Osteoblast (primary cell): ENCODE data around the gene PSMD1. TPM values are rescaled to one million over a fixed set of nuclear protein-coding genes. Genes with fewer than 3 reads are reported as not detected.

ENCODE experiments used
- DNase-seq: peaks from one replicate; pipeline ENCODE4 v3.0.0; 2011; ENCODE audit warnings: low spot score, mixed read lengths; ENCODE audit not compliant: insufficient read length; ENCODE audit errors: missing footprints
- H2AFZ ChIP-seq: 2 replicates; pipeline ENCODE4 v1.6.0; 2011; ENCODE audit warnings: mild to moderate bottlenecking, low read length
- H3K27ac ChIP-seq: 2 replicates; pipeline ENCODE4 v1.5.1; 2011; ENCODE audit warnings: mild to moderate bottlenecking, low read depth, low read length, moderate library complexity
- H3K27me3 ChIP-seq: 2 replicates; pipeline ENCODE4 v1.6.0; 2012; ENCODE audit warnings: mild to moderate bottlenecking, control low read depth, inconsistent platforms, low read length, moderate library complexity; ENCODE audit not compliant: insufficient read depth
- H3K36me3 ChIP-seq: 2 replicates; pipeline ENCODE4 v1.5.1; 2011; ENCODE audit warnings: mild to moderate bottlenecking, low read length, control low read depth, moderate library complexity; ENCODE audit not compliant: insufficient read depth
- H3K4me1 ChIP-seq: 2 replicates; pipeline ENCODE4 v1.5.1; 2011; ENCODE audit warnings: mild to moderate bottlenecking, low read length, control low read depth, moderate library complexity; ENCODE audit not compliant: insufficient read depth
- H3K4me2 ChIP-seq: 2 replicates; pipeline ENCODE4 v1.6.0; 2011; ENCODE audit warnings: mild to moderate bottlenecking, low read length; ENCODE audit not compliant: insufficient read depth
- H3K4me3 ChIP-seq: fragments of 200-600 bp; sonication (generic); 3 replicates; pipeline ENCODE4 v1.5.1; 2012; ENCODE audit warnings: mild to moderate bottlenecking, low read length, inconsistent platforms; ENCODE audit not compliant: insufficient read depth
- H3K79me2 ChIP-seq: 2 replicates; pipeline ENCODE4 v1.6.0; 2012; ENCODE audit warnings: mild to moderate bottlenecking, low read length, control low read depth, inconsistent platforms; ENCODE audit not compliant: insufficient read depth
- H3K9me3 ChIP-seq: 2 replicates; pipeline ENCODE4 v1.5.1; 2011; ENCODE audit warnings: low read depth, low read length, control low read depth
- H4K20me1 ChIP-seq: 2 replicates; pipeline ENCODE4 v1.6.0; 2012; ENCODE audit warnings: mild to moderate bottlenecking, low read length, control low read depth; ENCODE audit not compliant: insufficient read depth
- total RNA-seq: library from RNA; depleted of rRNA; stranded (reverse); fragments of >200 nt; gene quantifications from 2 replicates; pipeline ENCODE4 v1.2.3, GENCODE V29; 2012
- TF ChIP-seq, protein P1 (sequence below): IDR thresholded peaks from 2 replicates; pipeline ENCODE4 v1.5.1; 2011; ENCODE audit warnings: mild to moderate bottlenecking, low read depth, low read length, moderate library complexity; ENCODE audit errors: extremely low read depth

The PSMD1 gene
- total RNA-seq, 1 donor: 112 TPM

DNA sequence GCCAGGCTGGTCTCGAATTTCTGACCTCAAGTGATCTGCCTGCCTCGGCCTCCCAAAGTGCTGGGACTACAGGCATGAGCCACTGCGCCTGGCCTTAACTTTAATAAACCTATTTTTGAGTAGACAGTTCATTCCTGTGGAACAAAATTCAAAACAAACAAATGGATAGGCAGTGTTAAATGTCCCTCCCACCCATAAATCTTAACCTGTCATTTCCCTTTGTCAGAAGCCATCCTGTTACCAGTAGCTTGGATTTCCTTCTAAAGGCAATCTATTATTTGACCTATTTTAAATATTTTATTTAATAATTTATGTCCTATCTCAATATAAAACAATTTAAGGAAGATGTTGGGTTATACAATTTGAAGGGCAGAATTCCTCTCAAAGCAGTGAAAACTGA lies 25.9 kb upstream of the PSMD1 start:
- TF ChIP-seq, protein P1, sequence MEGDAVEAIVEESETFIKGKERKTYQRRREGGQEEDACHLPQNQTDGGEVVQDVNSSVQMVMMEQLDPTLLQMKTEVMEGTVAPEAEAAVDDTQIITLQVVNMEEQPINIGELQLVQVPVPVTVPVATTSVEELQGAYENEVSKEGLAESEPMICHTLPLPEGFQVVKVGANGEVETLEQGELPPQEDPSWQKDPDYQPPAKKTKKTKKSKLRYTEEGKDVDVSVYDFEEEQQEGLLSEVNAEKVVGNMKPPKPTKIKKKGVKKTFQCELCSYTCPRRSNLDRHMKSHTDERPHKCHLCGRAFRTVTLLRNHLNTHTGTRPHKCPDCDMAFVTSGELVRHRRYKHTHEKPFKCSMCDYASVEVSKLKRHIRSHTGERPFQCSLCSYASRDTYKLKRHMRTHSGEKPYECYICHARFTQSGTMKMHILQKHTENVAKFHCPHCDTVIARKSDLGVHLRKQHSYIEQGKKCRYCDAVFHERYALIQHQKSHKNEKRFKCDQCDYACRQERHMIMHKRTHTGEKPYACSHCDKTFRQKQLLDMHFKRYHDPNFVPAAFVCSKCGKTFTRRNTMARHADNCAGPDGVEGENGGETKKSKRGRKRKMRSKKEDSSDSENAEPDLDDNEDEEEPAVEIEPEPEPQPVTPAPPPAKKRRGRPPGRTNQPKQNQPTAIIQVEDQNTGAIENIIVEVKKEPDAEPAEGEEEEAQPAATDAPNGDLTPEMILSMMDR: no peak
- peaks cover 23% of the 10 kb centered on the region for H3K27me3 ChIP-seq

DNA sequence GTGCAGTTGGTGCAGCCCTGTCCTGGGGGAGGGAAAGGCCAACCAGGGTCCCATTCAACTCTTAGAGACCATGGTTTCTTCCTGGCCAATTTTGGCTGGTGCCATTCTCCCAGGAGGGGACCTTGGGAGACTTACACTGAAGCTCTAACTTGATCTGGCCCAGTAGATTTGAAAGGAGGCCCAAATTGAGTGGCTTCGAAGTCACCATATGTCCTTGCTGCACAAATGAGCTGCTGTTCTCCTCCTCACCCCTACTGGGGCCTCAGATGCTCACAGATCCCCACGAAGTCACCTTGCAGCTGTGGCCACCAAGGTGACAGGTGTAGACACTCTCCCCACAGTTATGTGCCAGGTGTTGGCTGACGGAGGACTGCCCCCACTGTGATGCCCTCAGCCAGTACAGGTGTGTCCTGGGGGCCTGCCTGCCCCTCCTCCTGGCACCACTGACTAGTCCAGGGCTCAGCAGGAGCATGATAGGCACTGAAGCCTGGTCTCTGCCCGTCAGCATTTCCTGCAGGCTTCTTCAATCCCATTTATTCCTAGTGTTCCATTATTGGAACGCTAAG lies 24.0 kb upstream of the PSMD1 start:
- H3K27ac ChIP-seq: no peak overlapping the region
- H3K36me3 ChIP-seq: no peaks in the 10 kb centered on the region
- no peaks in the 10 kb centered on the region for H3K79me2 ChIP-seq
- TF ChIP-seq, protein P1: no peak
- no peak overlapping the region for H3K4me3 ChIP-seq
- H3K9me3 ChIP-seq: no peaks in the 10 kb centered on the region
- H2AFZ ChIP-seq: no peak overlapping the region
- no peaks in the 10 kb centered on the region for H4K20me1 ChIP-seq
- no peak for DNase-seq
- H3K27me3 ChIP-seq: peaks cover 37% of the 10 kb centered on the region
- no peaks in the 10 kb centered on the region for H3K4me1 ChIP-seq
- no peak overlapping the region for H3K4me2 ChIP-seq

More for the DNA sequence above, 25.9 kb upstream of the PSMD1 start:
- Histone ChIP-seq H3K4me1 (no peaks in the 10 kb centered on the region), H4K20me1 (no peaks in the 10 kb centered on the region), H3K79me2 (no peaks in the 10 kb centered on the region), H3K4me2 (no peak overlapping the region), H2AFZ (no peak overlapping the region), H3K36me3 (no peaks in the 10 kb centered on the region), H3K9me3 (no peaks in the 10 kb centered on the region), H3K27ac (no peak overlapping the region), H3K4me3 (no peak overlapping the region)
- DNase-seq: no peak

DNA sequence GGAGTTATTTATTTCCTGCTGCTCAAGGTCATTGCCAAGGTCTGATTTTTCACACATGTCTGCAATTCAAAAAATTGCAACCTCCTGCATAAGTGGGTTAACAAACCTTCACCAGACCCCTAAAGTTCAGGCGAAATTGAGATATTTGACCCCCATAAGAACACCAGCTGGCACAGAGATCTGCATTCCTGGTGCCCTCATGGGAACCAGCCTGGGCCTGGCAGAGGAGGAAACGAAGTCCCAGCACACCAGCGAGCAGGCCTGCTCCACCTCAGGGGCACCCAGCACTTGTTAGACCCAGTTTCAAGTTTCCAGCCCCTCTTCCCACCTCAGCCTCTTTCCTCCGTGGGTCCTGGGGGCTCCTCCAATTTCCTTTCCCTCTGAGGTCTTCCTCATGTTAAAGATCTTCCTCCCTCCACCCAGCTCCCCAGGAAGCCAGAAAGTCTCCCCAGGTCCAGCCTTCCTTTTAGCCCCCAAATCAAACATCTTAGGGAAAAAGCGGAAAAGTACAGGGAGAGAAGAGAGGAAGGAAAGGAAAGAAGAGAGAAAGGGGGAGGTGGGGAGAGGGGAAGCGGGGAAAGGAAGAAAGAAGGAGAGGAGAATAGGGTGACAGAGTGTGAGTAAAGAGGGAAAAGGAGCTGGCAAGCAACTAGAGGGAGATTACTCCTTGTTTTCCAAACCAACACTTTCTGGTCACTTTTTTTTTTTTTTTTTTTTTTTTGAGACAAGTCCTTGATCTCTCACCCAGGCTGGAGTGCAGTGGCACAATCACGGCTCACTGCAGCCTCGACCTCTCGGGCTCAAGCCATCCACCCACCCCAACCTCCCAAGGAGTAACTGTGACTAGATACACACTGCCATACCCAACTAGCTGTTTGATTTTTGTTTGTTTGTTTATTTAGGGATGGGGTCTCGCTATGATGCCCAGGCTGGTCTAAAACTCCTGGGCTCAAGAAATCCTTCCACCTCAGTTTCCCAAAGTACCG lies 23.2 kb upstream of the PSMD1 start:
- H3K4me3 ChIP-seq: no peak overlapping the region
- H3K4me2 ChIP-seq: no peak overlapping the region
- H3K79me2 ChIP-seq: no peaks in the 10 kb centered on the region
- no peak overlapping the region for H2AFZ ChIP-seq
- no peak for DNase-seq
- no peaks in the 10 kb centered on the region for H4K20me1 ChIP-seq
- H3K27me3 ChIP-seq: peaks cover 39% of the 10 kb centered on the region
- H3K4me1 ChIP-seq: no peaks in the 10 kb centered on the region
- no peaks in the 10 kb centered on the region for H3K36me3 ChIP-seq
- TF ChIP-seq, protein P1: no peak
- H3K27ac ChIP-seq: no peak overlapping the region
- H3K9me3 ChIP-seq: no peaks in the 10 kb centered on the region

DNA sequence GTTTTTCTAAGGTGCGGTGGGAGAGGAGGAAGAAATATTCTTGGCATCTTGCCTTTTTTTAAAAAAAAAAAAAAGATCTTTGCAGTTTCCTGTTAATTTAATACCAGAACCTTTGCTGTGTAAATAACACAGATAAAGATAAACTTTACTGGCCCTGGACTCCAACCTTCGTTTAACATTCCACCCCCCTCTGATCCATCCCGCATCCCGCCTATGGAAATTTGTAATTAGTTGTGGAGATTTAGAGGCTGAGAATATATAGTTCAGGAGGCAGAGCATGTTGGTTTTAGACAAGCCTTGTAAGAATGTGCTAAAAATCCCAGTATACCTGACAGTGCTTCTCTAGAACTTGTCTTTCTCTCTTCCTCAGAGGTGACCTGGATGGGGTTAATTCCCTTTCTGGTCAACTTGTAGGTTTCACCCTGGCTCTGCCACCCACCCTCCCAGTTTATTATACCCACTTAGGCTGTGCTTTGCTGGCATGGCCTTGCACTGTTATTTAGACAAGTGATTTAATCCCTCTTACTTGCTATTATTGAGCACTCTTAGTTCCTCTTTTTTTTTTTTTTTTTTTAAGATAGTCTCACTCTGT lies 22.3 kb upstream of the PSMD1 start:
- H3K27ac ChIP-seq: no peak overlapping the region
- H4K20me1 ChIP-seq: no peaks in the 10 kb centered on the region
- H2AFZ ChIP-seq: no peak overlapping the region
- no peak overlapping the region for H3K4me3 ChIP-seq
- H3K36me3 ChIP-seq: no peaks in the 10 kb centered on the region
- H3K4me2 ChIP-seq: no peak overlapping the region
- no peaks in the 10 kb centered on the region for H3K79me2 ChIP-seq
- H3K27me3 ChIP-seq: peaks cover 48% of the 10 kb centered on the region
- no peaks in the 10 kb centered on the region for H3K4me1 ChIP-seq
- no peak for DNase-seq
- H3K9me3 ChIP-seq: no peaks in the 10 kb centered on the region
- TF ChIP-seq, protein P1: no peak
